Esophagus squamous epithelium (tissue), 5 donors: ENCODE results near the gene SLC24A5. TPM values are rescaled to one million over a fixed set of nuclear protein-coding genes. Genes with fewer than 3 reads are reported as not detected.

Experiments
- DNase-seq: peaks from one replicate; lab custom pipeline; 2025; lab: John Stamatoyannopoulos, UW
- H3K27ac ChIP-seq, 4 donors: fragments of 200-600 bp; sonication (generic); one replicate each; pipeline ENCODE4 v1.5.1; 2016 to 2019; ENCODE audit warnings: mild to moderate bottlenecking in 1 of 4
- H3K27me3 ChIP-seq, 4 donors: fragments of 200-600 bp; sonication (generic); 1 replicate in 3 of 4; 2 replicates in 1 of 4; pipeline versions ENCODE4 v1.5.1 to v1.6.0; 2017 to 2021; ENCODE audit warnings: antibody characterized with exemption in 1 of 4
- H3K36me3 ChIP-seq, 3 donors: fragments of 200-600 bp; sonication (generic); one replicate each; pipeline ENCODE4 v1.5.1; 2016 to 2019
- H3K4me1 ChIP-seq, 3 donors: fragments of 200-600 bp; sonication (generic); one replicate each; pipeline ENCODE4 v1.5.1; 2017 to 2019
- H3K4me3 ChIP-seq, 4 donors: fragments of 200-600 bp; sonication (generic); 1 replicate in 3 of 4; 2 replicates in 1 of 4; pipeline ENCODE4 v1.5.1; 2016 to 2019; ENCODE audit warnings: mild to moderate bottlenecking in 2 of 4, moderate library complexity in 1 of 4
- H3K9me3 ChIP-seq, 3 donors: fragments of 200-600 bp; sonication (generic); one replicate each; pipeline ENCODE4 v1.5.1; 2016 to 2019
- CTCF ChIP-seq, 6 experiments: fragments of 450-650 bp in 4 of 6; fragments of 200-600 bp in 2 of 6; sonication (generic) in 2 of 6; IDR thresholded peaks; one replicate each; pipeline ENCODE4 v1.5.1; 2016 to 2019; ENCODE audit warnings: antibody characterized with exemption in 6 of 6, mild to moderate bottlenecking in 4 of 6, moderate library complexity in 4 of 6
- POLR2A ChIP-seq, 4 donors: fragments of 450-650 bp; IDR thresholded peaks; one replicate each; pipeline ENCODE4 v1.6.1; 2017; ENCODE audit warnings: antibody characterized with exemption in 4 of 4, mild to moderate bottlenecking in 4 of 4, moderate library complexity in 3 of 4
- WGBS, 2 donors: methylation state at CpG; one replicate each; pipeline ENCODE4 v1.1.5; 2018; 5-methylcytosine and 5-hydroxymethylcytosine counted together
- intact Hi-C: fragments of 100-400 bp; cut with DNase I; formaldehyde crosslinking; loops from one replicate; pipeline ENCODE4 v1.15.0; 2022
- total RNA-seq, 4 donors: library from RNA; depleted of rRNA; stranded (reverse); fragments of >200 nt; gene quantifications; one replicate each; pipeline ENCODE4 v1.1.0, GENCODE V29; 2016
- donor health status: DM: yes; HTN: yes; CAD: no.

SLC24A5 gene
- total RNA-seq, 4 donors from 2014 or later: not detected

DNA sequence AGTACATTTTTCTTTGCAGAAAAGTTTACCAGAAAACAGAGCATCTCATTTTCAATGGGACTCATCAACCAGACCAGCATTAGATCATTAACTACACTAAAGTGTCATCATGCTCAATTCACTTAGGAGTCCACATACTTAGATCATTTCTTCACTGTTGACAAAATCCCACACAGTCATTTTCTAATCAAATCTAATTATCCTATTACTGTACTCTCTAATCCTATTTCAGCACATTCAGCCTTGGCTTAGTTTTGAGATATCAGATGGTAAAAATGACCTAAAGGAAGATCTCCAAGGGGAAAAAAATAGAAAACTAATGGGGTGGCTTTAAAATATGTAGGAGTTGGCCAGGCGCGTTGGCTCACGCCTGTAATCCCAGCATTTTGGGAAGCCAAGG lies 65.5 kb downstream of the SLC24A5 start:
- Histone ChIP-seq H3K27me3 (peaks cover 0 to 13% (median 0%) of the 10 kb centered on the region in 4 donors), H3K4me1 (no peaks in the 10 kb centered on the region), H3K27ac (no peak overlapping the region), H3K4me3 (no peak overlapping the region), H3K9me3 (no peaks in the 10 kb centered on the region), H3K36me3 (no peaks in the 10 kb centered on the region)
- WGBS, 2 donors: 90 to 93% methylated on average over 3 of the region's 3 CpGs
- intact Hi-C loops: no loop called here
- TF ChIP-seq CTCF (IDR thresholded peaks at IDR 0.05): no peak
- TF ChIP-seq POLR2A (IDR thresholded peaks at IDR 0.05): no peak
- DNase-seq: no peak

DNA sequence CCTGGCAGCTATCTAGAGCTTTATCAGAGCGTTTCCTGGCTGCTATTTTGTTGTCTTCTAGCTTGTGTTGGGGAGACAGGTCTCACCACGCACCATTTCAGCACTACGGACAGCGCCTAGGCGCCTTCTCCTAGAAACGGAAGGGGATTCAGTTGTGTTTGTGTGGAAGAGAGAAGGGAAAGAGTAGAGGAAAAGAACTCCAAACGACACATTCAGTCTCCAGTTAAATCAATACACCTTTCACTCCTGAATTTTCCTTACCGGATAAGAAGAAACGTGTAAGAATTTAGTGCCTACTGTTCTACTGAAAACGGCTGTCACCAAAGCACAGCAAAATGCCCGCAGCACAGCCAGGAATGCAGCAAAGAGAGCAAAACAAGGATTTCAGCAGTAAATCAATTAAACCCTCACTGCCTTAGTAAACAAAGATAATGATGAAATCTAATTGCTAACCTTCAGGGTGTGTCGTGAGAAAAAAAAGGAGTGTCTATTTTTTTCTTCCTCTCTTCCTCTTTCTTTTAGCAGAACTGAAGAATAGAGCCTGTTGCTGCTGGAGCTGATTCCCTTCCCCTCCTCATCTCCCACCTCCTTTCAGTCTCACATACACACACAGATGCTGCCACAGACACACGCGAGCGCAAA lies 70.3 kb downstream of the SLC24A5 start:
- H3K4me3 ChIP-seq: no peak overlapping the region
- 10 to 13% methylated on average over 12 to 15 of the region's 15 CpGs for WGBS, 2 donors
- no peaks in the 10 kb centered on the region for H3K9me3 ChIP-seq
- TF ChIP-seq CTCF (IDR thresholded peaks at IDR 0.05) (no peak), POLR2A (IDR thresholded peaks at IDR 0.05) (no peak)
- intact Hi-C loops: no loop called here
- no peak for DNase-seq
- no peaks in the 10 kb centered on the region for H3K4me1 ChIP-seq
- H3K27ac ChIP-seq: no peak overlapping the region
- H3K36me3 ChIP-seq: no peaks in the 10 kb centered on the region
- H3K27me3 ChIP-seq: peaks cover 0 to 28% (median 0%) of the 10 kb centered on the region in 4 donors

DNA sequence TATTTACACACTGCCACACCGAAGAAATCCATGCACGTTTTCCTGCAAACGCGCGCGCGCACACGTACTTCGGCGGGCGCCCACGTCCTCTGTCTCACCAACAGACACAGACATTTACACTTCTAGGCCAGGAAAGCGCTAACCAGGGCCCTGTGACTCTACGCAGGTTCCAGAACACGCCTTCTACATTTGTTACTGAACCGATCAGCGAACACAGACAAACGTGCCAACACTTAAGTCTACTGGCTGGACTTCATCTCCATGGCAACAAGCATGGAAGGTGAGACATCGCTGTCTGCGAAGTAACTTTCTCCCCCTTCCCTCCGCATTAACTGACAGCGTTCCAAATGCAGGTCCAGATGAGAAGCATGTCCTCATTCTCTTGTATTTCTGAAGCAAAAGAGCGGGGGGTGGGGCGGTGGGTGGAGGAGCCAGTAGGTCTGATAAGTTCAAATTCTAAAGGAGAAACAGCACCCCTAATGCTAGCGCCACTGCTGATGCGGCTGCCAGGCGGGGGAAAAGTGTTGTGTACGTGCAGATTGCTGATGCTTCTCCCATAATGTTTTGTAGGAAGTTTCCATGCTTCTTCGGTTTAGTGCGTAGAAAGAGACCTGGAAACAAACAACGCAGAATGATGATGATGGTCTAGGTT lies 70.9 kb downstream of the SLC24A5 start, which contains the start of gene CTXN2:
TSS of gene CTXN2 (plus strand) at position 92 of the 652 bp plus-strand sequence. CDS start 9,636 bp downstream, outside the sequence.
- DNase-seq: no peak
- whole genome bisulfite sequencing, 2 donors: 26% methylated on average over 28 to 30 of the region's 31 CpGs
- no peaks in the 10 kb centered on the region for H3K9me3 ChIP-seq

More for the DNA sequence above, 70.9 kb downstream of the SLC24A5 start, which contains the start of gene CTXN2:
- H3K4me1 ChIP-seq: no peaks in the 10 kb centered on the region
- H3K27me3 ChIP-seq: peaks cover 0 to 23% (median 0%) of the 10 kb centered on the region in 4 donors
- TF ChIP-seq POLR2A (IDR thresholded peaks at IDR 0.05) (no peak), CTCF (IDR thresholded peaks at IDR 0.05) (no peak)
- no peak within 1 kb of the TSS for H3K27ac ChIP-seq
- no peak within 1 kb of the TSS for H3K4me3 ChIP-seq
- intact Hi-C loops: no loop called here
- no peaks in the 10 kb centered on the region for H3K36me3 ChIP-seq

Other genes starting within 250 kb of the SLC24A5 start
- 1 to 10 TPM in 1 of 4 donors, under 1 TPM in 2, not detected in 1; 0.62 to 4.4 (median 0.92) TPM for gene MYEF2, start 57.3 kb downstream of the SLC24A5 start, total RNA-seq
- not detected for gene CTXN2, start 70.7 kb downstream of the SLC24A5 start, total RNA-seq
- not detected for gene SLC12A1, start 85.3 kb downstream of the SLC24A5 start, total RNA-seq
- 10 to 100 TPM; 63.5 to 90.1 (median 75.7) TPM for gene DUT, start 210.4 kb downstream of the SLC24A5 start, total RNA-seq